Hepatocyte (in vitro differentiated cells): ENCODE data around the gene ZBED4.

Experiments used
- CTCF ChIP-seq: fragments of 200-600 bp; sonication (generic); IDR thresholded peaks from 2 replicates; pipeline ENCODE4 v1.5.1; 2016; ENCODE audit warnings: antibody characterized with exemption, mild to moderate bottlenecking; ENCODE audit not compliant: poor library complexity
- EZH2 ChIP-seq: fragments of 200-600 bp; sonication (generic); IDR thresholded peaks from 2 replicates; pipeline ENCODE4 v1.6.1; 2016; ENCODE audit warnings: antibody characterized with exemption, mild to moderate bottlenecking, borderline replicate concordance
- EZH2phosphoT487 ChIP-seq: fragments of 200-600 bp; sonication (generic); IDR thresholded peaks from one replicate; pipeline ENCODE4 v1.6.1; 2018; ENCODE audit warnings: antibody characterized with exemption, mild to moderate bottlenecking, low read depth, moderate library complexity; ENCODE audit not compliant: unreplicated experiment, severe bottlenecking

GRCh38 chr22:49917974-49918910 lies 64.6 kb downstream of the ZBED4 start, which contains the start of the genes ALG12 and CRELD2:
- no peak for TF ChIP-seq EZH2
- TF ChIP-seq CTCF = no peak
- no peak for TF ChIP-seq EZH2phosphoT487
